Measurements from ENCODE around the gene ACVR1B. TPM values are rescaled to one million over a fixed set of nuclear protein-coding genes. Genes with fewer than 3 reads are reported as not detected.

Gene ACVR1B
- total RNA-seq, 1 experiment from 2014 or later, result 13.4 TPM

GRCh38 chr12:51910691-51911090, 40.8 kb upstream of the ACVR1B start:
- Histone ChIP-seq H3K9me3 (ENCODE audit: insufficient read depth, low read depth) (no peaks in the 10 kb centered on the region), H2AFZ (no peak overlapping the region), H3K27ac (no peak overlapping the region), H3K9me2 (ENCODE audit: insufficient read depth) (no peaks in the 10 kb centered on the region), H3K4me1 (replicated peaks; ENCODE audit: insufficient read depth) (no peaks in the 10 kb centered on the region), H3K36me3 (ENCODE audit: low read depth) (no peaks in the 10 kb centered on the region), H3K79me2 (ENCODE audit: low read depth) (no peaks in the 10 kb centered on the region), H3F3A (ENCODE audit: insufficient read depth, low read depth) (no peaks in the 10 kb centered on the region), H3K4me3 (no peak overlapping the region), H3K27me3 (ENCODE audit: insufficient read depth, low read depth) (peaks cover 57% of the 10 kb centered on the region), H4K20me1 (ENCODE audit: insufficient read depth) (no peaks in the 10 kb centered on the region), H3K4me2 (no peak overlapping the region)
- intact Hi-C loops (cut with micrococcal nuclease; ENCODE audit: unreplicated experiment), result no loop called here
- ChIA-PET POLR2A (ENCODE audit: unreplicated experiment) (no interaction called here), CTCF (no interaction called here)
- TF ChIP-seq CTCF (conservative IDR thresholded peaks at IDR 0.05), result no peak
- TF ChIP-seq EZH2 (IDR thresholded peaks at IDR 0.05; ENCODE audit: low read depth), result no peak
- BruUV-seq (replicated peaks), result no TSS peak
- no peak for DNase-seq

GRCh38 chr12:51911307-51911706, 40.2 kb upstream of the ACVR1B start:
- H3K27me3 ChIP-seq (ENCODE audit: insufficient read depth, low read depth), result peaks cover 51% of the 10 kb centered on the region
- H3K4me1 ChIP-seq (replicated peaks; ENCODE audit: insufficient read depth), result no peaks in the 10 kb centered on the region
- intact Hi-C loops (cut with micrococcal nuclease; ENCODE audit: unreplicated experiment), result no loop called here
- TF ChIP-seq CTCF (conservative IDR thresholded peaks at IDR 0.05), result no peak
- no peak for TF ChIP-seq EZH2 (IDR thresholded peaks at IDR 0.05; ENCODE audit: low read depth)
- H3K9me3 ChIP-seq (ENCODE audit: insufficient read depth, low read depth), result no peaks in the 10 kb centered on the region
- no peak overlapping the region for H3K4me3 ChIP-seq
- BruUV-seq (replicated peaks), result no TSS peak
- H3K27ac ChIP-seq, result no peak overlapping the region
- H4K20me1 ChIP-seq (ENCODE audit: insufficient read depth), result no peaks in the 10 kb centered on the region
- no peaks in the 10 kb centered on the region for H3K36me3 ChIP-seq (ENCODE audit: low read depth)
- no peak for DNase-seq
- ChIA-PET CTCF (no interaction called here), POLR2A (ENCODE audit: unreplicated experiment) (no interaction called here)
- no peak overlapping the region for H2AFZ ChIP-seq
- no peaks in the 10 kb centered on the region for H3F3A ChIP-seq (ENCODE audit: insufficient read depth, low read depth)
- H3K4me2 ChIP-seq, result no peak overlapping the region
- no peaks in the 10 kb centered on the region for H3K79me2 ChIP-seq (ENCODE audit: low read depth)
- H3K9me2 ChIP-seq (ENCODE audit: insufficient read depth), result no peaks in the 10 kb centered on the region

GRCh38 chr12:51911788-51912711, 39.4 kb upstream of the ACVR1B start:
- no peak overlapping the region for H3K27ac ChIP-seq
- POLR2A ChIA-PET (ENCODE audit: unreplicated experiment), result no interaction called here
- no peaks in the 10 kb centered on the region for H3K4me1 ChIP-seq (replicated peaks; ENCODE audit: insufficient read depth)
- H3K9me2 ChIP-seq (ENCODE audit: insufficient read depth), result no peaks in the 10 kb centered on the region
- DNase-seq, result no peak
- H3K27me3 ChIP-seq (ENCODE audit: insufficient read depth, low read depth), result peaks cover 47% of the 10 kb centered on the region
- no peaks in the 10 kb centered on the region for H4K20me1 ChIP-seq (ENCODE audit: insufficient read depth)
- no peak overlapping the region for H3K4me2 ChIP-seq
- H3K36me3 ChIP-seq (ENCODE audit: low read depth), result no peaks in the 10 kb centered on the region
- BruUV-seq (replicated peaks), result no TSS peak
- no peaks in the 10 kb centered on the region for H3K79me2 ChIP-seq (ENCODE audit: low read depth)
- CTCF ChIA-PET, result interaction anchor here (0.6 kb wide), 1 partner anchor 111 kb away, joined by 10 read pairs; no protein-coding TSS in a partner anchor
- intact Hi-C loops (cut with micrococcal nuclease; ENCODE audit: unreplicated experiment), result no loop called here
- no peaks in the 10 kb centered on the region for H3K9me3 ChIP-seq (ENCODE audit: insufficient read depth, low read depth)
- H3K4me3 ChIP-seq, result no peak overlapping the region
- no peaks in the 10 kb centered on the region for H3F3A ChIP-seq (ENCODE audit: insufficient read depth, low read depth)
- H2AFZ ChIP-seq, result no peak overlapping the region
- TF ChIP-seq EZH2 (IDR thresholded peaks at IDR 0.05; ENCODE audit: low read depth), result no peak
- TF ChIP-seq CTCF (conservative IDR thresholded peaks at IDR 0.05), result no peak

Measured in PC-9 (cell line).